IMR-90 (cell line): ENCODE results near the gene CFAP97. TPM values are rescaled to one million over a fixed set of nuclear protein-coding genes. Genes with fewer than 3 reads are reported as not detected.

Source experiments
- ATAC-seq: fragments of 200-7000 bp; cut with Tn5 transposase; 2 replicates; pipeline ENCODE4 v1.9.1; 2020; ENCODE audit warnings: low read depth, mild to moderate bottlenecking, moderate library complexity
- BruUV-seq: library from RNA; stranded (reverse); fragments of 400-500 nt; replicated peaks from 2 replicates; lab custom pipeline; 2021; lab: Mats Ljungman, UMichigan
- CTCF ChIA-PET: fragments of 300-600 bp; formaldehyde crosslinking; extraction: SDS; loops from one replicate; lab custom pipeline; 2021; ENCODE audit warnings: antibody characterized with exemption; lab: Yijun Ruan, JAX
- POLR2A ChIA-PET: fragments of 300-600 bp; sonication (Branson Sonifier 250); formaldehyde crosslinking; loops from one replicate; lab custom pipeline; 2022; ENCODE audit warnings: antibody characterized with exemption; ENCODE audit not compliant: unreplicated experiment; lab: Charles Lee
- DNase-seq: peaks from one replicate; pipeline ENCODE4 v3.0.0; 2013
- H2AFZ ChIP-seq: replicated peaks from 2 replicates; pipeline ENCODE3; 2013; ENCODE audit warnings: low read length, mild to moderate bottlenecking; ENCODE audit not compliant: poor library complexity
- H2AK5ac ChIP-seq: 2 replicates; pipeline ENCODE4 v1.6.1; 2013; ENCODE audit warnings: low read depth, low read length, inconsistent platforms
- H2AK9ac ChIP-seq: replicated peaks from 2 replicates; pipeline ENCODE3; 2013; ENCODE audit warnings: mild to moderate bottlenecking, low read depth, low read length, moderate library complexity; ENCODE audit not compliant: poor library complexity
- H2BK120ac ChIP-seq: 2 replicates; pipeline ENCODE4 v1.6.1; 2013; ENCODE audit warnings: low read depth, low read length, inconsistent platforms
- H2BK15ac ChIP-seq: 3 replicates; pipeline ENCODE4 v1.6.1; 2013; ENCODE audit warnings: low read depth, low read length, inconsistent platforms
- H2BK20ac ChIP-seq: 2 replicates; pipeline ENCODE4 v1.6.1; 2013; ENCODE audit warnings: low read depth, mild to moderate bottlenecking, inconsistent platforms, low read length, moderate library complexity
- H2BK5ac ChIP-seq: 2 replicates; pipeline ENCODE4 v1.6.1; 2013; ENCODE audit warnings: mild to moderate bottlenecking, low read depth, low read length, inconsistent platforms; ENCODE audit not compliant: poor library complexity, severe bottlenecking
- H3K14ac ChIP-seq: replicated peaks from 2 replicates; pipeline ENCODE4 v1.6.1; 2013; ENCODE audit warnings: low read depth, low read length, inconsistent platforms
- H3K18ac ChIP-seq: 2 replicates; pipeline ENCODE4 v1.6.1; 2013; ENCODE audit warnings: low read depth, low read length, control low read depth
- H3K23ac ChIP-seq: 2 replicates; pipeline ENCODE4 v1.6.1; 2013; ENCODE audit warnings: low read depth, low read length, inconsistent platforms
- H3K27ac ChIP-seq: 2 replicates; pipeline ENCODE4 v1.5.1; 2013; ENCODE audit warnings: mild to moderate bottlenecking, control low read depth, low read length; ENCODE audit not compliant: insufficient read depth
- H3K27me3 ChIP-seq: 2 replicates; pipeline ENCODE4 v1.6.1; 2013; ENCODE audit warnings: low read length; ENCODE audit not compliant: control insufficient read depth, insufficient read depth
- H3K36me3 ChIP-seq: 2 replicates; pipeline ENCODE4 v1.6.1; 2013; ENCODE audit warnings: low read length, mixed read lengths; ENCODE audit not compliant: control insufficient read depth, insufficient read depth
- H3K4ac ChIP-seq: 2 replicates; pipeline ENCODE4 v1.6.1; 2013; ENCODE audit warnings: low read depth, low read length, inconsistent platforms
- H3K4me1 ChIP-seq: 2 replicates; pipeline ENCODE4 v1.6.1; 2013; ENCODE audit warnings: low read length, mixed read lengths; ENCODE audit not compliant: control insufficient read depth, insufficient read depth
- H3K4me2 ChIP-seq: 2 replicates; pipeline ENCODE4 v1.6.1; 2013; ENCODE audit warnings: low read depth, mild to moderate bottlenecking, control low read depth, low read length, moderate library complexity
- H3K4me3 ChIP-seq: 2 replicates; pipeline ENCODE4 v1.5.1; 2013; ENCODE audit warnings: low read depth, mild to moderate bottlenecking, control low read depth, low read length, moderate library complexity; ENCODE audit not compliant: insufficient read depth
- H3K56ac ChIP-seq: 2 replicates; pipeline ENCODE4 v1.6.1; 2013; ENCODE audit warnings: low read length, inconsistent platforms; ENCODE audit not compliant: insufficient read depth; ENCODE audit errors: extremely low read depth
- H3K79me1 ChIP-seq, 2 experiments: 2 replicates each; pipeline ENCODE4 v1.6.1; 2013; ENCODE audit warnings: low read length in 2 of 2, inconsistent platforms in 1 of 2, low read depth in 1 of 2
- H3K9ac ChIP-seq: 2 replicates; pipeline ENCODE4 v1.6.1; 2013; ENCODE audit warnings: low read depth, low read length, control low read depth
- H3K9me1 ChIP-seq: 2 replicates; pipeline ENCODE4 v1.6.1; 2013; ENCODE audit warnings: low read length, inconsistent platforms; ENCODE audit not compliant: insufficient read depth
- H3K9me3 ChIP-seq: 2 replicates; pipeline ENCODE4 v1.6.1; 2013; ENCODE audit warnings: low read length; ENCODE audit not compliant: control insufficient read depth, insufficient read depth
- H4K20me1 ChIP-seq: 2 replicates; pipeline ENCODE4 v1.6.1; 2013; ENCODE audit warnings: low read length, inconsistent platforms; ENCODE audit not compliant: insufficient read depth
- H4K5ac ChIP-seq: 2 replicates; pipeline ENCODE4 v1.6.1; 2013; ENCODE audit warnings: mild to moderate bottlenecking, low read depth, low read length, control low read depth
- H4K8ac ChIP-seq, 2 experiments: 2 replicates each; pipeline ENCODE4 v1.6.1; 2013; ENCODE audit warnings: low read depth in 2 of 2, low read length in 2 of 2, control low read depth in 1 of 2, inconsistent platforms in 1 of 2
- H4K91ac ChIP-seq: 2 replicates; pipeline ENCODE4 v1.6.1; 2013; ENCODE audit warnings: low read depth, low read length, inconsistent platforms; ENCODE audit not compliant: insufficient read depth
- BHLHE40 ChIP-seq: fragments of 150-350 bp; IDR thresholded peaks from 2 replicates; pipeline ENCODE4 v1.6.1; 2016; ENCODE audit warnings: mild to moderate bottlenecking, low read depth, low read length
- CHD1 ChIP-seq: IDR thresholded peaks from 2 replicates; pipeline ENCODE4 v1.6.1; 2012; ENCODE audit warnings: low read depth, low read length, improper control_type of control experiment
- ELK1 ChIP-seq: fragments of 150-350 bp; IDR thresholded peaks from 2 replicates; pipeline ENCODE4 v1.6.1; 2016; ENCODE audit warnings: low read depth, mild to moderate bottlenecking, low read length, moderate library complexity, borderline replicate concordance
- FOS ChIP-seq: fragments of 150-350 bp; IDR thresholded peaks from 2 replicates; pipeline ENCODE4 v1.6.1; 2016; ENCODE audit warnings: low read depth, low read length
- NFE2L2 ChIP-seq: fragments of 150-350 bp; IDR thresholded peaks from 2 replicates; pipeline ENCODE4 v1.6.1; 2016; ENCODE audit warnings: low read depth, mild to moderate bottlenecking, low read length
- POLR2A ChIP-seq: IDR thresholded peaks from 2 replicates; pipeline ENCODE4 v1.6.1; 2012; ENCODE audit warnings: mild to moderate bottlenecking, low read depth, low read length
- RAD21 ChIP-seq: IDR thresholded peaks from 2 replicates; pipeline ENCODE4 v1.6.1; 2012; ENCODE audit warnings: low read length, improper control_type of control experiment
- RCOR1 ChIP-seq: IDR thresholded peaks from 2 replicates; pipeline ENCODE4 v1.6.1; 2012; ENCODE audit warnings: mild to moderate bottlenecking, low read length, improper control_type of control experiment; ENCODE audit not compliant: insufficient replicate concordance
- RFX5 ChIP-seq: IDR thresholded peaks from 2 replicates; pipeline ENCODE4 v1.8.0; 2012; ENCODE audit warnings: low read depth, mild to moderate bottlenecking, low read length, moderate library complexity
- USF2 ChIP-seq: fragments of 150-350 bp; IDR thresholded peaks from 2 replicates; pipeline ENCODE4 v1.6.1; 2017; ENCODE audit warnings: mild to moderate bottlenecking, antibody characterized with exemption, low read length, low read depth
- WGBS, 2 experiments: methylation state at CpG; one replicate each; pipeline versions ENCODE4 v1.1.5 to v1.1.7; 2013; ENCODE audit warnings: missing lambda C conversion rate in 2 of 2; ENCODE audit not compliant: insufficient read length in 1 of 2; ENCODE audit errors: extremely low coverage in 2 of 2; 5-methylcytosine and 5-hydroxymethylcytosine counted together
- dilution Hi-C: fragments of 300-500 bp; cut with HindIII; formaldehyde crosslinking; loops from one replicate; pipeline ENCODE4 v1.14.3; 2018; ENCODE audit warnings: low sequenced_read_pairs; ENCODE audit not compliant: unreplicated experiment
- in situ Hi-C: fragments of 300-500 bp; cut with MboI; formaldehyde crosslinking; loops from 3 replicates; pipeline ENCODE4 v1.14.3; 2019; ENCODE audit warnings: low sequenced_read_pairs, inconsistent platforms, mixed read lengths
- intact Hi-C: fragments of 100-400 bp; cut with micrococcal nuclease; formaldehyde crosslinking; loops from 2 replicates; pipeline ENCODE4 v1.10.0; 2022
- polyA plus RNA-seq, 3 experiments: library from polyadenylated mRNA; depleted of rRNA; stranded (reverse); fragments of >200 nt; gene quantifications; 2 replicates each; pipeline ENCODE4 v1.2.3, GENCODE V29; 2012; ENCODE audit warnings: low replicate concordance in 1 of 3
- total RNA-seq: library from RNA; depleted of rRNA; stranded (reverse); fragments of >200 nt; gene quantifications from 2 replicates; pipeline ENCODE4 v1.2.3, GENCODE V29; 2012

The CFAP97 gene
- total and polyA plus RNA-seq, 2 of the 4 experiments (the other 2 are of a cell fraction) = 14.5 to 16.0 TPM

GRCh38 chr4:185122681-185123345 lies 81.0 kb downstream of the CFAP97 start:
- H2AK9ac ChIP-seq = no peak overlapping the region
- TF ChIP-seq ELK1 (no peak), NFE2L2 (no peak), RCOR1 (no peak), FOS (no peak), RFX5 (no peak), USF2 (no peak), POLR2A (no peak), RAD21 (no peak), CHD1 (no peak), BHLHE40 (no peak)
- no peak overlapping the region for H3K27ac ChIP-seq
- H4K5ac ChIP-seq = no peak overlapping the region
- DNase-seq = no peak
- H3K36me3 ChIP-seq = no peaks in the 10 kb centered on the region
- no peaks in the 10 kb centered on the region; the same call in 1 of the 2 replicates for H3K9me1 ChIP-seq
- H2BK120ac ChIP-seq = no peak overlapping the region
- H3K4me3 ChIP-seq = no peak overlapping the region
- H2BK20ac ChIP-seq = no peak overlapping the region
- intact Hi-C loops (no loop called here), in situ Hi-C loops (no loop called here), dilution Hi-C loops (no loop called here)
- peaks cover 13% of the 10 kb centered on the region for H3K27me3 ChIP-seq
- CTCF ChIA-PET = interaction anchor here (0.8 to 2.0 kb wide), 2 partner anchors 12 to 83 kb away, joined by 3 to 4 read pairs; no protein-coding TSS in a partner anchor
- H3K14ac ChIP-seq = no peak overlapping the region
- no peaks in the 10 kb centered on the region for H3K9me3 ChIP-seq
- H3K23ac ChIP-seq = no peak overlapping the region
- WGBS, 2 experiments = no CpG with 5 or more reads among the region's 6 CpGs
- no TSS peak for BruUV-seq
- H3K18ac ChIP-seq = no peak overlapping the region
- H2BK15ac ChIP-seq = no peak overlapping the region
- no peak overlapping the region for H4K8ac ChIP-seq
- no peak for ATAC-seq
- no peak overlapping the region for H3K4ac ChIP-seq
- POLR2A ChIA-PET = no interaction called here
- no peak overlapping the region for H3K9ac ChIP-seq
- H4K91ac ChIP-seq = no peak overlapping the region
- H3K4me2 ChIP-seq = no peak overlapping the region
- no peaks in the 10 kb centered on the region for H4K20me1 ChIP-seq
- no peak overlapping the region for H2AFZ ChIP-seq
- H3K4me1 ChIP-seq = no peaks in the 10 kb centered on the region; the same call in 1 of the 2 replicates
- no peak overlapping the region for H2AK5ac ChIP-seq
- H2BK5ac ChIP-seq = no peak overlapping the region
- no peaks in the 10 kb centered on the region for H3K79me1 ChIP-seq
- H3K56ac ChIP-seq = no peak overlapping the region
